Epidermal melanocyte (primary cell): Measurements from ENCODE around the gene RBBP8NL.

Experiments used
- DNase-seq: peaks from one replicate; pipeline ENCODE4 v3.0.0; 2011; ENCODE audit warnings: low spot score; ENCODE audit not compliant: insufficient read length

The RBBP8NL gene, protein sequence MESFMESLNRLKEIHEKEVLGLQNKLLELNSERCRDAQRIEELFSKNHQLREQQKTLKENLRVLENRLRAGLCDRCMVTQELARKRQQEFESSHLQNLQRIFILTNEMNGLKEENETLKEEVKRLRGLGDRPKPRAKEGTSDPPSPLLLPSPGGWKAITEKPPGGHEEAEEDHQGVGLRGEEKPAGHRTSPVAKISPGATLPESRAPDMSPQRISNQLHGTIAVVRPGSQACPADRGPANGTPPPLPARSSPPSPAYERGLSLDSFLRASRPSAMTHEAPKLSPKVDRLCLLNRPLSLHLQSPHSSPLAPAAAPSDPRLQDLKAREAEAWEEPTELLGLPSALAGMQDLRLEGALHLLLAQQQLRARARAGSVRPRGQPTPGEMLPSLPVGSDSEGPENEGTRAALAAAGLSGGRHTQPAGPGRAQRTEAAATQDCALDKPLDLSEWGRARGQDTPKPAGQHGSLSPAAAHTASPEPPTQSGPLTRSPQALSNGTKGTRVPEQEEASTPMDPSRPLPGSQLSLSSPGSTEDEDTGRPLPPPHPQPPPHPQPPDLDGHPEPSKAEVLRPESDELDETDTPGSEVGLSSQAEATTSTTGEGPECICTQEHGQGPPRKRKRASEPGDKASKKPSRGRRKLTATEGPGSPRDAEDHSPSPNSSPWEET

GRCh38 chr20:62427172-62428001 is at the start of gene RBBP8NL:
TSS of gene RBBP8NL (minus strand) at chr20:62427539. CDS start at chr20:62419647, 7,892 bp downstream.
- no peak for DNase-seq

- DNase-seq: no peak
Measured at GRCh38 chr20:62476056-62476838, 48.9 kb upstream of the RBBP8NL start.

- no peak for DNase-seq
Measured at GRCh38 chr20:62475772-62476055, 48.4 kb upstream of the RBBP8NL start, which contains the start of gene GATA5. TSS of gene GATA5 (minus strand) at chr20:62475995. CDS start at chr20:62475521, 474 bp downstream.

DNA sequence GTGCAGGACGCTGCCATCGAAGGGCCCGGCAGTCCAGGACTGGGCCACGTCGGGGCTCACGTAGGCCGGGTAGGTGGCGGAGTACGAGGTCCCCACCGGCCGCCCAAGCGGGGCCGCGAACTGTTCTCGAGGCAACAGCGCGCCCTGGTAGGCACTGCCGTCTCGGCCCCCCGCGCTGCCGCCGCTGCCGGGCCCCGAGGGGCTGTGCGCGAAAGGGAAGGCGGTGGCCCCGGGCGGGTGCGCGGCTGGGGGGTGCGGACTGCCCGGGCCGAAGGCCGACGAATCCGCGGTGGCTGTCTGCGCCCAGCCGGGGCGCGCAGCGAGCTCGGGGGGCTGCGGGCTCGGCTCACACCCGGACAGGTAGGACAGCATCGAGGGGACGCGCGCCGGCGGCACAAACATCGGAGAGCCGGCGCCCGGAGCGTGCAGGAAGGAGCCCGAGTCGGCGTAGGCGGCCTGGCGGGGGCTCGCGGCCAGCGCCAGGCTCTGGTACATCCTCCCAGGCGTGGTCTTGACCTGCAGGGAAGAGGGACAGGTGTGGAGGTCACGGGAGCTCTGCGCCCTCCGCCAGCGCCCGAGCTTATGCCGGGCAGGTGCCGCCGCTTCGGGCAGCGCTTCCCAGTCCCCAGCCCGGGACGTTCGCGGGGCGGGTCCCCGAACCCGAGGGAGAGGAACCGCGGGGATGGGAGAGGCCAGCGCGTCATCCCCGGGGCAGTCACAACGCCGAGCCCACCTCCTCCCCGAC is 47.9 kb upstream of the RBBP8NL start:
- DNase-seq: no peak

GRCh38 chr20:62474604-62475026 is 47.3 kb upstream of the RBBP8NL start:
- DNase-seq: no peak

DNA sequence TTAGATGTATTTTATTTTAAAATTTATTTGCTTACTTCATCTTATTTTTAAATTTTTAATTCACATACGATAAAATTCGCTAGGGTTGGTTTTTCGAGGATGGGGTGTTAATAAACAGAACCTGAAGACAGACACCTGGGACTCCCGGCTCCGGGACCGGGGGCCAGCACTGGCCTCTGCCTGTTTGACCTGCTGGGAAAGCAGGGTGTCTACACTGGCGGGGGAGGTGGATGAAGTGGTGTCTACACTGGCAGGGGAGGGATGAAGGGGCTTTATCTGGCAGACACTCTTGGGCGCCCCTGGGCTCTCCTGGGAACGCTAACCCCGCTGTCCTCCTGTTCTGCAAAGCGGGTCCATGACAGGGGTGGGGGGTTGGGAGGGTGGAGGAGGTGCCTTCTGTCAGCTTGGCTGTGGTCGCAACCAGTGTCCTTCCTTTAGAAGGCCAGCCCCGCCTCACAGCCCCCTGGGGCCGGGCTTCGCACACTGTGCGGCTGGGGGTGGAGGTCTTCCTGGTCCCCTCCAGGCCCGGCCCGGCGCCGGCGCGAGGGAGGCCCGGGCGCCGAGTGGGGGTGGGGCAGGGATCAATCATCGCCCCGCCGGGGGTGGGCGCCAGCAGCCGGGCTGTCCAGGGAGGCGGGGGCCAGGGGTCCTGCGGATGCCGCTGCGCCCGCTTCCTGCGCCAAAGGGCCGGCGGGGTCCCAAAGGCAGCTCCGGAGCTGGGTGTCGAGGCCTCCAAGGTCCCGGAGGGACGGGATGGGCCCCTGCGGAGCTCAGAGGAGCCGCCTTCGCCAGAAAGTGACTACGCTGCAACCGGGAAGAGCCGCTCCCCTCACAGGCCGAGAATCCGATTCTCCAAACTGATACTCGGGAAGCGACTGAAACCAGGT is 46.6 kb upstream of the RBBP8NL start:
- no peak for DNase-seq

DNA sequence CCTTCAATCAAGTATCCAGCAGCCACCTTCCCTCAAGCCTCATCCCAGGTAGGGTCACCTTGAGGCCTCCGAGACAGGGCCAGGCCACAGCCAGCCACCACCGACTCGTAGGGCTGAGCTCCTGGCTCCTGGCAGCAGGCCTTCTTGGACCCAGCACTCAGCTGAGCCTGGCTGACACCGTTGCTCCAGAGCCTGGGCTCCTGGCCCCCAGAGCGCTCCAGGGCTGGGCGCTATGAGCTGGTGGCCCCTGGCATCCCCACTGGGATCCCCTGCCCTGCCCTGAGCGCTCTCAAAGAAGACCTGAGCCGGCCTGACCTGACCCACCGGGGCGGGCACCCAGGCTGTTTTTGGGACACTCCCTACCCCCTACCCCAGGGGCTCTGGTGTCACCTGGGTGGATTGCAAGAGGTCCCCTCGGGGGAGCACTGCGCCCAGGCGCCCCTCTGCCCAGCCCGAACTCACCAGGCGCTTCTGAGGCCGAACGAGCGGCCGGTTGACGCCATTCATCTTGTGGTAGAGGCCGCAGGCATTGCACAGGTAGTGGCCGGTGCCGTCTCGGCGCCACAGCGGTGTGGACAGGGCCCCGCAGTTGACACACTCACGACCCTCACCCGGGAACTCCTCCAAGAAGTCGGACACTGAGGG is 45.7 kb upstream of the RBBP8NL start:
- no peak for DNase-seq

DNA sequence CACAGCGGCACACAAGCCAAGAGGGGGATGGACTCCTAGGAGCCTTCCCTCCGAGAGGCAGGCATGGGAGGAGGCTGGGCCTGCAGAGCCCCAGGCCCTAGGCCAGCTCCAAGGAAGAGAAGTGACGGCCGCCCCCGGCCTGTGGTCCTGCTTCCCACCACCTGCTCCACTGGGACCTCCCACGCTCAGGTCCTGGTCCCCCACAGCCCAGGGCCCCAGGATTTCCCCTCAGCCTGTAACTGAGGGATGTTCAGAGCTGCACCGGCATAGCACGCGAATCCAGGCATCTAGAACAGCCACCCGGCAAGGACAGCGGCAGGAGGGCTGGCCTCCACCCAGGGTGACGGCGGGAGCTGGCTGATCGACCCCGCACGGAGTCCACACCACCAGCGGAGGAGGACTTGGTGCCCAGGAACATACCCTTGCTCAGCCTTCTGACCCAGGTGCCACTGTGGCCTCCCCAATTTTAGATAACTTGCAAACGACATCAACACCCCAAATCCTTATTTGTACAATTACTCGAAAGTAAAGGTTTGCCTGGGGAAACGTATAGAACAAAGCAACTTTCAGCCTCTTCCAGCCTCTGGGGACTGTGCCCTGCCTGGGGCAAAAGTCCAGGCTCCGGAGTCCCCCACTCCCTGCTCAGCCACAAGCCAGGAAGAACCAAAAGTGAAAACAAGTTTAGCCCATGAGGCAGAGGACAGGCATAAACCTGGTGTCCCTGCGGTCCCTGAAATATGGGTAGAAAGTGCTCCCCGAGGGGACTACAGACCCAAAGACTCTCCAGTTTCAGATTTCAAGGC is 45.0 kb upstream of the RBBP8NL start:
- no peak for DNase-seq

DNA sequence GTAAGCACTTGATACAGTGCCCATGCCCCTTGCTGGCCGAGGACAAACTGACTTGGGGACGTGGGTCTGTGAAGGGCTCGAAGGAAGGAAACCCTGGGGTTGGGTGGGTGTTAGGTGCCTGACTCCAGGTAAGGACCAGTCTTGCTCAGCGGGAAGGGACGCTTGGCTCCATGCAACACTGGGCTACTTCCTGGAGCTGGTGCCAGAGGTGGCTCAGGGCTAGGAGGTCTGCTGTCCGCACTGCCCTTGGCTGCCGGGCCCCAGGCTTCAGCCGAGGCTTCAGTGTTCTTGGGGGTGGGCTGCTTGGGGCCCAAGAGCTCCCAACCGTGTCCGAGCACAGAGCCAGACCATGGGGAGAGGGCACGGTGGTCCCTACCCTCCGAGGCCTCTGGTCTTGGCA is 43.1 kb upstream of the RBBP8NL start:
- DNase-seq: no peak

- DNase-seq: no peak
Measured at GRCh38 chr20:62470001-62470400, 42.7 kb upstream of the RBBP8NL start.

- DNase-seq: no peak
Measured at GRCh38 chr20:62469352-62469751, 42.0 kb upstream of the RBBP8NL start.

DNA sequence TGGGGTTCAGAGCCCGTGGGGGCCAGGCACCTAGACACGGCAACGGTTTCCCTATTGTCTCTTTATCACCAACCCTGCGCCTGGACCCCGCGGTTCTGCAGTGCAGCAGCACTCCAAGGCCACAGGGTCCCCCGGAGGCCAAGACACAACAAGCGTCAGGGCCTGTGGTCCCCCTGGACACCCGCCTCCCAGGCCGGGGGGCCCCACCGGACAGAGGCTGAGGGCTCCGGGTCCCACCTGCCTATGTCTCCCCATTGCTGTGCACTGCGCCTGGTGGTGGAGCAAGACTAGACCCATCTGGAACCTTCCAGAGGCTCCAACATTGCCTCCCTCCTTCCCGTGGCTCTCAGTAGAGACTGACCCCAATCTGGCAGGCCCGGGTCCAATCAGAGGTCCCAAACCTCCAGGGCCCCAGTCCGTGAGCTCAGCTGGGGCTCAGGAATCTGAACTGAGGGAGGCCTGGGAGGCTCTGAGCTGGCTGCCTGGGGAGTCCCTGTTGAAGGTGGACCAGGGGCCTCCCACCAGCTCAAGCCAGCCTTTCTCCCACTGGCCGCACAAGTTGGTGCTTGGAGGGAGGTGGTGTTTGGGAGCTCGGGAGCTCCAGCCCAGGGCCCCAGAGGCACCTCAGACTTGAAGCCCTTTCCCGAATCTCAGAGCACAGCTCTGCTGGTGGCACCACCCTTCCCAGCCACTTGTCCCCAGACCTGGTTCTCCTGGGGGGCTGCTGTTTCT is 39.6 kb upstream of the RBBP8NL start:
- no peak for DNase-seq

DNA sequence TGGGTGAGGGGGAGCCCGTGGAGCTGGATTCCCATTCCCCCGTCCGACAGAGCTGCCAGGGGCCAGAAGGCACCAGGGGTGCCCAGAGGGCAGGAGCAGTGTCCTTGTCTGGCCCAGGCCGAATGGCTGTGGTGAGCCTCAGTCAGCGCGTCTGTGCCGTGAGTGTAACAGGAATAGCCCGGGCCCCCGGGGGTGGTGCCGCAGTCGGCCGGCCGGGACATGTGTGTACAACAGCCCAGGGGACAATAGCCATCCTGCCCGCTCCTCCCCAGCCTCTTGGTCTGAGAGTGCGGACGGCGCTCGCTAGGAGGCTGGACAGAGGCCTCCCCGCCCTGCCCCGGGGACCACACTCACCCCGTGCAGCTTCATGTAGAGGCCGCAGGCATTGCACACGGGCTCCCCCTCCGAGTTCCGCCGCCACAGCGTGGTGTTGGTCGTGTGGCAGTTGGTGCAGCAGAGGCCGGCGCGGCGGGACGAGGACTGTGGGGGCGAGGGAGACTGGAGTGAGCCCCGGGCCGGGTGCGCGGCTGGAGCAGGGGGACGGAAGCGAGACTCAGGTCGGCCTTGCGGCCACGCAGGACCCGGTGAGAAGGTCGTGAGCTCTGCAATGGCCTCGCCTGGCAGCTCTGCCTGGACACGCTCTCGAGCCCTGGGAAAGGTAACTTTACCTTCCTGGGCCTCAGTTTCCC is 38.9 kb upstream of the RBBP8NL start:
- no peak for DNase-seq

DNA sequence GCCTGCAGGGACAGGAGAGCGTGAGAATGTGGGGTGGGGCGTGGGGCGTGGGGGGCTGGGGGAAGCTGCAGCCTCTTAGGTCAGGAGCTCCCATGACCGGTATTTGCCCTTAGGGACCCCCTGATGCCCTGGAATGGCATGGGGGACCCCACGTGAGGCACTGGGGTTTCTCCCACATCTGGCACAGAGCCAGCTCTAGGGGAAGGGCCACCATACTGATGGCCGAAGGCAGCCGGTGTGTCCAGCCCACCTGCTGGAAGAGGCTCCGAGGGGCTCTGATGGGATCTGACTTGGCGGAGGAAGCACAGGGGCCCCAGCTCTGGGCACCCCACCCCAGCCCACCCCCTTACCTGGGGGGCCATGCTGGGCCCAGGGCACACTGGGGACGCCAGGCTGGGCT is 37.7 kb upstream of the RBBP8NL start:
- no peak for DNase-seq

GRCh38 chr20:62464425-62464770 is 37.1 kb upstream of the RBBP8NL start:
- DNase-seq: no peak

- DNase-seq: no peak
Measured at GRCh38 chr20:62463651-62464424, 36.5 kb upstream of the RBBP8NL start.
